Upper lobe of left lung (tissue), 6 donors: ENCODE measurements around the gene ANKS1A. TPM values are rescaled to one million over a fixed set of nuclear protein-coding genes. Genes with fewer than 3 reads are reported as not detected.
A peak's percentile ranks its signal among the peaks of the same experiment; 100 is the strongest.

Source experiments
- ATAC-seq, 2 donors: fragments of 200-7000 bp; cut with Tn5 transposase; one replicate each; pipeline ENCODE4 v1.9.1; 2022; ENCODE audit warnings: mild to moderate bottlenecking in 2 of 2, moderate library complexity in 2 of 2; ENCODE audit not compliant: low FRiP score in 2 of 2
- DNase-seq, 2 donors: peaks; one replicate each; pipeline ENCODE4 v3.0.0-alpha.2; 2019 to 2020
- H3K27ac ChIP-seq, 4 donors: fragments of 200-600 bp; sonication (generic); one replicate each; pipeline ENCODE4 v1.5.1; 2016 to 2019
- H3K27me3 ChIP-seq, 4 donors: fragments of 200-600 bp; sonication (generic); one replicate each; pipeline ENCODE4 v1.5.1; 2017 to 2019
- H3K36me3 ChIP-seq, 4 donors: fragments of 200-600 bp; sonication (generic); one replicate each; pipeline ENCODE4 v1.5.1; 2016 to 2019
- H3K4me1 ChIP-seq, 4 donors: fragments of 200-600 bp; sonication (generic); one replicate each; pipeline ENCODE4 v1.5.1; 2018 to 2019
- H3K4me3 ChIP-seq, 4 donors: fragments of 200-600 bp; sonication (generic); one replicate each; pipeline ENCODE4 v1.5.1; 2017 to 2019; ENCODE audit warnings: mild to moderate bottlenecking in 2 of 4, moderate library complexity in 1 of 4
- H3K9me3 ChIP-seq, 4 donors: fragments of 200-600 bp; sonication (generic); one replicate each; pipeline ENCODE4 v1.5.1; 2018 to 2019
- EP300 ChIP-seq, 4 donors: sonication (generic); formaldehyde crosslinking; IDR thresholded peaks; one replicate each; pipeline ENCODE4 v1.5.1; 2017; ENCODE audit warnings: antibody characterized with exemption in 4 of 4, control low read depth in 2 of 4
- POLR2A ChIP-seq, 4 donors: fragments of 450-650 bp; IDR thresholded peaks; one replicate each; pipeline ENCODE4 v1.5.1; 2016 to 2017; ENCODE audit warnings: antibody characterized with exemption in 4 of 4, mild to moderate bottlenecking in 2 of 4
- POLR2AphosphoS5 ChIP-seq, 2 donors: sonication (generic); formaldehyde crosslinking; IDR thresholded peaks; one replicate each; pipeline ENCODE4 v1.5.1; 2017; ENCODE audit warnings: antibody characterized with exemption in 2 of 2
- WGBS, 2 donors: methylation state at CpG; one replicate each; pipeline ENCODE4 v1.1.5; 2017 to 2018; 5-methylcytosine and 5-hydroxymethylcytosine counted together
- total RNA-seq, 6 donors: library from RNA; depleted of rRNA in 4 of 6; stranded (reverse); fragments of >200 nt in 4 of 6; gene quantifications; one replicate each; pipeline versions ENCODE4 v1.1.0 to v1.2.1, GENCODE V29; 2016 to 2021
- TF ChIP-seq, protein P1 (sequence below), 6 experiments: fragments of 450-650 bp in 4 of 6; fragments of 200-600 bp in 2 of 6; sonication (generic) in 2 of 6; IDR thresholded peaks; one replicate each; pipeline ENCODE4 v1.5.1; 2016 to 2019; ENCODE audit warnings: antibody characterized with exemption in 6 of 6
- donor health status: DM: no; HTN: no; CAD: no; lungs with moderate emphysema.
- donor health status: DM: no; HTN: yes; CAD: no; lungs with severe emphysema.

ANKS1A gene
- total RNA-seq, 6 donors from 2014 or later = 47.2 to 85.3 (median 53.5) TPM

DNA sequence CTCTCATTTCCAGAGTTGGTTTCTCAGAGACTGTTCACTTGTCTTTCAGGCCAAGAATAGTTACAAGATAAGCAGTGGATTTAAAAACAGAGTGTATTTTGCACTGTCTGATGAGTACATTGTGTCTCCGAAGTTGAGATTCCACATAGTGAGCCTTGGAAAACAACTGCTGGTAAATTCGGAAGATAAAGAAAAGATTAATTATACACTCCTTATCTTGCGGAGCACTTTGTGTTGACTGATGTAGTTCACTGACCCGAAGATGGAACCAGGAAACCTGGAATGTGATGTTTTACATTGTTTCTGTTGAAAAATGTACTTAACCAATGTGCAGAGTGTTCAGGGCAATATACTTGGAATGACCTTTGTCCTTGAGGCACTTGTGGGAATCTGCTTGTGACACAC lies 51.0 kb downstream of the ANKS1A start:
- Histone ChIP-seq H3K27me3 (no peaks in the 10 kb centered on the region), H3K36me3 (no peaks in the 10 kb centered on the region), H3K4me3 (no peak overlapping the region), H3K4me1 (peaks cover 13 to 35% (median 17%) of the 10 kb centered on the region in 4 donors), H3K27ac (peak overlapping the region in 3 of 4 donors; percentile 20 to 63 (median 61)), H3K9me3 (no peaks in the 10 kb centered on the region)
- ATAC-seq (no peak), DNase-seq (no peak)
- TF ChIP-seq EP300 (IDR thresholded peaks at IDR 0.05) = peak in 1 of 4 donors; percentile 58
- no peak for TF ChIP-seq POLR2A (IDR thresholded peaks at IDR 0.05)
- TF ChIP-seq POLR2AphosphoS5 (IDR thresholded peaks at IDR 0.05) = peak in 1 of 2 donors; percentile 21
- 59 to 79% methylated on average over 4 of the region's 4 CpGs for whole genome bisulfite sequencing, 2 donors

DNA sequence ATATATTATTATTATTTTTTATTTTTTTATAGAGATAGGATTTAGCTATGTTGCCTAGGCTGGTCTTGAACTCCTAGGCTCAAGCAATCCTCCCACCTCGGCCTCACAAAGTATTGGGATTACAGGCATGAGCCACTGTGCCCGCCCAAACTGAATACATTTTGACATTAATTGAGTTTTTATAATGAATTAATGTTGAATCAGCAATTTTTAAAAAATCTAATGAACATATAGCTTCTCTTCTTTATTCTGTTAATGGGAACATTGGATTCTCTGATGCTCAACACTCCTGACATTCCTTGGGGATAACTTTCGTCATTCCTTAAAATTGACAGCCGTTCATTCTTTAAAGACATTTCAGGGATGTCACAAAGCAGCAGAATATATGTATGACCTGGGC lies 52.4 kb downstream of the ANKS1A start:
- DNase-seq (no peak), ATAC-seq (no peak)
- WGBS, 2 donors = 98 to 99% methylated on average over 4 of the region's 4 CpGs
- Histone ChIP-seq H3K4me1 (peaks cover 11 to 30% (median 14%) of the 10 kb centered on the region in 4 donors), H3K36me3 (no peaks in the 10 kb centered on the region), H3K27ac (no peak overlapping the region), H3K9me3 (no peaks in the 10 kb centered on the region), H3K4me3 (no peak overlapping the region), H3K27me3 (no peaks in the 10 kb centered on the region)
- no peak for TF ChIP-seq POLR2AphosphoS5 (IDR thresholded peaks at IDR 0.05)
- TF ChIP-seq EP300 (IDR thresholded peaks at IDR 0.05) = no peak
- TF ChIP-seq, protein P1, sequence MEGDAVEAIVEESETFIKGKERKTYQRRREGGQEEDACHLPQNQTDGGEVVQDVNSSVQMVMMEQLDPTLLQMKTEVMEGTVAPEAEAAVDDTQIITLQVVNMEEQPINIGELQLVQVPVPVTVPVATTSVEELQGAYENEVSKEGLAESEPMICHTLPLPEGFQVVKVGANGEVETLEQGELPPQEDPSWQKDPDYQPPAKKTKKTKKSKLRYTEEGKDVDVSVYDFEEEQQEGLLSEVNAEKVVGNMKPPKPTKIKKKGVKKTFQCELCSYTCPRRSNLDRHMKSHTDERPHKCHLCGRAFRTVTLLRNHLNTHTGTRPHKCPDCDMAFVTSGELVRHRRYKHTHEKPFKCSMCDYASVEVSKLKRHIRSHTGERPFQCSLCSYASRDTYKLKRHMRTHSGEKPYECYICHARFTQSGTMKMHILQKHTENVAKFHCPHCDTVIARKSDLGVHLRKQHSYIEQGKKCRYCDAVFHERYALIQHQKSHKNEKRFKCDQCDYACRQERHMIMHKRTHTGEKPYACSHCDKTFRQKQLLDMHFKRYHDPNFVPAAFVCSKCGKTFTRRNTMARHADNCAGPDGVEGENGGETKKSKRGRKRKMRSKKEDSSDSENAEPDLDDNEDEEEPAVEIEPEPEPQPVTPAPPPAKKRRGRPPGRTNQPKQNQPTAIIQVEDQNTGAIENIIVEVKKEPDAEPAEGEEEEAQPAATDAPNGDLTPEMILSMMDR (IDR thresholded peaks at IDR 0.05) = no peak
- TF ChIP-seq POLR2A (IDR thresholded peaks at IDR 0.05) = no peak

DNA sequence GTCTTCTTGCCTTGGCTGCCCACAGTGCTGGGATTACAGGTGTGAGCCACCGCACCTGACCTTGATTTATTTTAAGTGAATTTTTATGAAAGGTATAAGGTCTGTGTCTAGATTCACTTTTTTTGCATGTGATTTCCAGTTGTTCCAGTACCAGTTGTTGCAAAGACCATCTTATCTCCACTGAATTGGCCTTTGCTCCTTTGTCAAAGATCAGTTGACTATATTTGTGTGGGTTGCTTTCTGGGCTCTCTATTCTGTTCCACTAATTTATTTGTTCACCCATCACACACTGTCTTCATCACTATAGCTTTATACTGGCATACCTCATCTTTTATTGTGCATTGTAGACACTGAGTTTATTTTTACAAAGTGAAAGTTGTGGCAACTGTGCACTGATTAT lies 56.3 kb downstream of the ANKS1A start:
- no peaks in the 10 kb centered on the region for H3K36me3 ChIP-seq
- no peak for ATAC-seq
- 100% methylated on average over 1 of the region's 1 CpG for WGBS, 2 donors

DNA sequence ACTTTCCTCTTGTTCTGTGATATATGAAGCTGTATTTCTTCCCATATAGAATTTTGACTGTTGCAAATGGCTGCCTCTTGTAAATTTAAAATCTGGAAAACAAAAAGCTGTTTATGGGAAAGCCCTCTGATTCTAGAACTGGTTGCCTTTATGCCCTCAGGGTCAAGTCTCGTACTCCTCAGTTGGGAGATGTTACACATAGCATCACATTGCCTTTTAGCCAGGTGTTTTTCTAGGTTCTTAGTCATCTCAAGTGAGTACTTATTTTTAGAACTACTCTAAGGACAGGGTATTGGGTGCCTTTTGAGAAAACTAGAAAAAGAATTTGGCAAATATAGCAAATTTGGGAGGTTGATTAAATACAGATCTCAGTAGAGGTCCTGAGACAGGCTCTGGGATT lies 58.5 kb downstream of the ANKS1A start:
- H3K4me1 ChIP-seq = peaks cover 0 to 8% (median 3%) of the 10 kb centered on the region in 4 donors
- DNase-seq = no peak
- WGBS, 2 donors = 100% methylated on average over 1 of the region's 1 CpG
- H3K4me3 ChIP-seq = no peak overlapping the region
- ATAC-seq = no peak
- no peak overlapping the region for H3K27ac ChIP-seq
- TF ChIP-seq POLR2A (IDR thresholded peaks at IDR 0.05) = no peak
- H3K27me3 ChIP-seq = no peaks in the 10 kb centered on the region
- H3K9me3 ChIP-seq = no peaks in the 10 kb centered on the region
- H3K36me3 ChIP-seq = no peaks in the 10 kb centered on the region

More for the DNA sequence above, 56.3 kb downstream of the ANKS1A start:
- Histone ChIP-seq H3K27ac (no peak overlapping the region), H3K9me3 (no peaks in the 10 kb centered on the region), H3K4me1 (peaks cover 0 to 11% (median 2%) of the 10 kb centered on the region in 4 donors), H3K4me3 (no peak overlapping the region), H3K27me3 (no peaks in the 10 kb centered on the region)
- no peak for DNase-seq
- TF ChIP-seq POLR2AphosphoS5 (IDR thresholded peaks at IDR 0.05) (no peak), EP300 (IDR thresholded peaks at IDR 0.05) (no peak)

DNA sequence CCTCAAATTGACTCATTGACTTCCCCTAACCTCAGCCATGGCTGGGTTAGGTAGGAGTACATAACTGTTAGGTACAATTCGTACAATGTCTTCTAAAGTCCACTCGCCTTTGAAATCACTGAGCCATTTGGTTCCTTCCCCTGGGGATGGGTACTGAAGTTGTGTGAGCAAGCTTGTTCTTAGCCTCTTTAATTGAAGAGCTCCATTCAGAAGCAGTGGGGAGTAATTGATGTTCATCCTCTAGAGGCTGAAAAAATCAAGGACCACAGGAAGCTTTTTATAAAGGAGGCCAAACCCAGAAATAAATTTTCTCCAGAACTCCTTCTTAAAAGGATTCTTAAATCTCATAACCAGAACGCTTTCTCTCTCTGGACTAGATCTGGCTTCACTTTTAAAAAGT lies 60.6 kb downstream of the ANKS1A start:
- WGBS, 2 donors = 95 to 99% methylated on average over 3 of the region's 3 CpGs
- Histone ChIP-seq H3K4me3 (no peak overlapping the region), H3K27me3 (no peaks in the 10 kb centered on the region), H3K27ac (no peak overlapping the region), H3K4me1 (peaks cover 12 to 25% (median 22%) of the 10 kb centered on the region in 4 donors), H3K9me3 (no peaks in the 10 kb centered on the region), H3K36me3 (no peaks in the 10 kb centered on the region)
- no peak for DNase-seq
- ATAC-seq = no peak
- no peak for TF ChIP-seq EP300 (IDR thresholded peaks at IDR 0.05)
- no peak for TF ChIP-seq POLR2AphosphoS5 (IDR thresholded peaks at IDR 0.05)
- TF ChIP-seq, protein P1 (IDR thresholded peaks at IDR 0.05) = no peak
- no peak for TF ChIP-seq POLR2A (IDR thresholded peaks at IDR 0.05)

DNA sequence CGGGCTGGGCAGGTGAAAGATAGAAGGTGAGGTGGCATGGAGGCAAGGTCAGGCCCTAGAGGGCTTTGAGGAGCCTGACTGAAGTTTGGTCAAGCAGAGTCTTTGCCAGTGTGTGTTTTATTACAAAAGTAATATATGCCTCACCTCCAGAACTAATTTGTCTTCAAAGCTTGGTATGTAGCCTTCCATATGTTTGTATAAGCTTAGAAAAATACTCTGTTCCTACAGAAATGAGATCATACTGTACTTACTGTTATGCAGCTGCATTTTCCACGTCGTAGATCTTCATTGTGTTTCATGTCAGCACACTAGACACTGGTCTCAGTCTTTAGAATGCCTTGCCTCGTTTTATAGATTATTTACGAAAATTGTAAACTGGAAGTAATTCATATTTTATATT lies 61.8 kb downstream of the ANKS1A start:
- DNase-seq = no peak
- Histone ChIP-seq H3K36me3 (no peaks in the 10 kb centered on the region), H3K27ac (no peak overlapping the region), H3K4me1 (peaks cover 19 to 34% (median 29%) of the 10 kb centered on the region in 4 donors), H3K27me3 (no peaks in the 10 kb centered on the region), H3K9me3 (no peaks in the 10 kb centered on the region), H3K4me3 (no peak overlapping the region)
- ATAC-seq = no peak
- TF ChIP-seq, protein P1 (IDR thresholded peaks at IDR 0.05) = no peak
- TF ChIP-seq POLR2A (IDR thresholded peaks at IDR 0.05) = no peak
- no peak for TF ChIP-seq POLR2AphosphoS5 (IDR thresholded peaks at IDR 0.05)
- no peak for TF ChIP-seq EP300 (IDR thresholded peaks at IDR 0.05)
- WGBS, 2 donors = 89 to 95% methylated on average over 5 of the region's 5 CpGs
